ENCODE data around the gene MOV10L1. TPM values are rescaled to one million over a fixed set of nuclear protein-coding genes. Genes with fewer than 3 reads are reported as not detected.

Gene MOV10L1
- total RNA-seq, 4 donors from 2014 or later, result 0.68 to 0.80 TPM; not detected in 2

DNA sequence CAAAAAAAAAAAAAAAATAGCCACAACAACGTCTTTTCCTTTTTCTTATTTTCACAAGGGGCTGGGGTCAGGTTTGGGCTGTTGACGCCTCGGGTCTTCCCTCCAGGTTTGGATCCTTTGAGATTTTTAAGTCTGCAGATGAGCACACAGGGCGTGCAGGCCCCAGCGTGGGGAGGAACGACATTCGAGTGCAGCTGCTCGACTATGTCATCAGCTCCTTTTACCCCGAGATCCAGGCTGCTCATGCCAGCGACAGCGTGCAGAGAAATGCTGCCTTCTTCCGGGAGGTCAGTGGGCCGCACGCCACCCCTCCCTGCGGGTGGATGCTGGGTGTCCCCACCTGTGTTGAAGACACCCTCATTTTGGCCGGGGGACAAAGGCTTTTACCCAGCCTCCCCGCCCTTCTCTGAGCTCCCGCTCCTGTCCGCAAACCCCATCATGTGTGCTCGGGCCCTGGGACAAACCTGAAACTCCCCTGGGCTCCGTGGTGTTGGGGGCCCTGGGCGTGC, 118.7 kb downstream of the MOV10L1 start:
- Histone ChIP-seq H3K4me1 (peaks cover 17% of the 10 kb centered on the region), H3K36me3 (peaks cover 61% of the 10 kb centered on the region), H3K9me3 (no peaks in the 10 kb centered on the region), H3K27me3 (no peaks in the 10 kb centered on the region), H3K4me3 (no peak overlapping the region), H3K27ac (no peak overlapping the region)
- WGBS, result 80% methylated on average over 13 of the region's 22 CpGs
- TF ChIP-seq EP300 (IDR thresholded peaks at IDR 0.05) (no peak), POLR2AphosphoS5 (IDR thresholded peaks at IDR 0.05) (no peak), POLR2A (IDR thresholded peaks at IDR 0.05) (no peak)
- TF ChIP-seq, protein P1, sequence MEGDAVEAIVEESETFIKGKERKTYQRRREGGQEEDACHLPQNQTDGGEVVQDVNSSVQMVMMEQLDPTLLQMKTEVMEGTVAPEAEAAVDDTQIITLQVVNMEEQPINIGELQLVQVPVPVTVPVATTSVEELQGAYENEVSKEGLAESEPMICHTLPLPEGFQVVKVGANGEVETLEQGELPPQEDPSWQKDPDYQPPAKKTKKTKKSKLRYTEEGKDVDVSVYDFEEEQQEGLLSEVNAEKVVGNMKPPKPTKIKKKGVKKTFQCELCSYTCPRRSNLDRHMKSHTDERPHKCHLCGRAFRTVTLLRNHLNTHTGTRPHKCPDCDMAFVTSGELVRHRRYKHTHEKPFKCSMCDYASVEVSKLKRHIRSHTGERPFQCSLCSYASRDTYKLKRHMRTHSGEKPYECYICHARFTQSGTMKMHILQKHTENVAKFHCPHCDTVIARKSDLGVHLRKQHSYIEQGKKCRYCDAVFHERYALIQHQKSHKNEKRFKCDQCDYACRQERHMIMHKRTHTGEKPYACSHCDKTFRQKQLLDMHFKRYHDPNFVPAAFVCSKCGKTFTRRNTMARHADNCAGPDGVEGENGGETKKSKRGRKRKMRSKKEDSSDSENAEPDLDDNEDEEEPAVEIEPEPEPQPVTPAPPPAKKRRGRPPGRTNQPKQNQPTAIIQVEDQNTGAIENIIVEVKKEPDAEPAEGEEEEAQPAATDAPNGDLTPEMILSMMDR (IDR thresholded peaks at IDR 0.05), result no peak
- no peak for DNase-seq (ENCODE audit: low spot score in 2 of 2)

GRCh38 chr22:50208939-50209892, 119.4 kb downstream of the MOV10L1 start:
- Histone ChIP-seq H3K27me3 (no peaks in the 10 kb centered on the region), H3K36me3 (peaks cover 63% of the 10 kb centered on the region), H3K4me3 (no peak overlapping the region), H3K4me1 (peaks cover 17% of the 10 kb centered on the region), H3K27ac (no peak overlapping the region), H3K9me3 (no peaks in the 10 kb centered on the region)
- no CpG with 5 or more reads among the region's 31 CpGs for WGBS
- TF ChIP-seq, protein P1 (IDR thresholded peaks at IDR 0.05), result no peak
- no peak for TF ChIP-seq POLR2AphosphoS5 (IDR thresholded peaks at IDR 0.05)
- TF ChIP-seq EP300 (IDR thresholded peaks at IDR 0.05), result no peak
- no peak for TF ChIP-seq POLR2A (IDR thresholded peaks at IDR 0.05)
- no peak for DNase-seq (ENCODE audit: low spot score in 2 of 2)

DNA sequence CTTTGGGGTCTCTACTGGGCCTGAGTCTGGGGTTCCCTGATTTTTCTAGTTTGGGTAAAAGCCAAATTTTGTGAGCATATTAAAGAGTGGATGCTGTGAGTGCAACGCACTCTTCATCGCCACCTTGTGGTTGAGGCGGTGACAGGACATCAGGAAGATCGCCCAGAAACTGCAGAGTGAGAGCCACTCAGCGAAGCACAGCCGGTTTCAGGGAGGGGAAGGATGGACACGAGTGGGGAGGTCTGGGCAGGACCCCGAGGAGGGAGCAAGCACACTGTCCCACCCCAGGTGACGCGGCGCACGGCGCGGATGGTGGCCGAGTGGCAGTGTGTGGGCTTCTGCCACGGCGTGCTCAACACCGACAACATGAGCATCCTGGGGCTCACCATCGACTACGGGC, 120.1 kb downstream of the MOV10L1 start:
- WGBS, result 6% methylated on average over 8 of the region's 20 CpGs

GRCh38 chr22:50210378-50211139, 120.8 kb downstream of the MOV10L1 start:
- peaks cover 15% of the 10 kb centered on the region for H3K4me1 ChIP-seq
- WGBS, result 90% methylated on average over 7 of the region's 32 CpGs
- H3K36me3 ChIP-seq, result peaks cover 69% of the 10 kb centered on the region

More for the DNA sequence above, 120.1 kb downstream of the MOV10L1 start:
- peaks cover 14% of the 10 kb centered on the region for H3K4me1 ChIP-seq
- H3K27me3 ChIP-seq, result no peaks in the 10 kb centered on the region
- H3K4me3 ChIP-seq, result no peak overlapping the region
- DNase-seq (ENCODE audit: low spot score in 2 of 2), result no peak
- H3K9me3 ChIP-seq, result no peaks in the 10 kb centered on the region
- no peak overlapping the region for H3K27ac ChIP-seq
- TF ChIP-seq, protein P1 (IDR thresholded peaks at IDR 0.05), result peak; percentile 73 to 88
- TF ChIP-seq EP300 (IDR thresholded peaks at IDR 0.05), result no peak
- H3K36me3 ChIP-seq, result peaks cover 63% of the 10 kb centered on the region

More at GRCh38 chr22:50210378-50211139, 120.8 kb downstream of the MOV10L1 start:
- no peak overlapping the region for H3K27ac ChIP-seq
- H3K27me3 ChIP-seq, result no peaks in the 10 kb centered on the region
- H3K4me3 ChIP-seq, result no peak overlapping the region
- no peak for TF ChIP-seq POLR2AphosphoS5 (IDR thresholded peaks at IDR 0.05)
- TF ChIP-seq, protein P1 (IDR thresholded peaks at IDR 0.05), result no peak
- no peak for TF ChIP-seq EP300 (IDR thresholded peaks at IDR 0.05)
- TF ChIP-seq POLR2A (IDR thresholded peaks at IDR 0.05), result no peak
- H3K9me3 ChIP-seq, result no peaks in the 10 kb centered on the region
- DNase-seq (ENCODE audit: low spot score in 2 of 2), result no peak

All from suprapubic skin (tissue), 4 donors.